GM18868 (cell line): ENCODE measurements around the gene CCDC88A.
"Not testable (repeated sequence)": the region's sequence is repeated elsewhere in the genome, so short reads cannot be mapped to it uniquely, and the experiment has no call there.

Experiments
- ATAC-seq: cut with Tn5 transposase; IDR thresholded peaks from one replicate; pipeline ENCODE4 v1.9.1; 2021; ENCODE audit warnings: mild to moderate bottlenecking, moderate library complexity; ENCODE audit not compliant: unreplicated experiment

CCDC88A gene

DNA sequence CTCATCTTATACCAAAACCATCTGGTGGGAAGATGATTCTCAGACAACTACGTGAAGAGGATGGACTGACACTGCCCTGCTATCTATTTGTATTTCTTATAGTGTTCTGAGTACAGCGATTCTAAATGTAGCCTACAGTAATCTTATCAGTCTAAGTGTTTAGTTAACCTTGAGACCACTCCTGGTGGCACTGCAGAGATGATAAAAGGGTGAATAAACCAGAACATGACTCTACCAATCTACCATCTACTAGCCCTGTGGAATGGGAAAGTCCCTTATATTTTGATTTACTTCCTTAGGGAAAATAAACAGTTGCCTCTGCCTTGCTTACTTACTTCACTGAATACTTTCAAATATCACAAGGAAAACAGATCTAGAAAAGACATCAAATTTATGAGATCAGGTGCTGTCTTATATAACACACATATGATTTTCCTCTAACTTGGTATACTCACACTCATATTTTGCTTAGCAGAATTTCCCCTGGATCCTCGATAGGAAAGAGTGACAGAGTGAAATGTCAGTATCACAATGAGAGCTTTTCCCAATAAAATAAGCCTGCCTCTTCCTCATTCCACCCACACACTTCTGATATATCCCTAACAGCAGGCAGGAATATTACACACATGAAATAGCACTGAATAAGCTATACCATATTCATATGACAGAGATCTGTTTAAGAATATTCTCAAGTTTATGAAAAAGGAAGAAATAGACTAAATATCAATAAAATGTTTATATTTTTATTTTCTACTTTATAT, 92.0 kb downstream of the CCDC88A start:
- no peak for ATAC-seq

DNA sequence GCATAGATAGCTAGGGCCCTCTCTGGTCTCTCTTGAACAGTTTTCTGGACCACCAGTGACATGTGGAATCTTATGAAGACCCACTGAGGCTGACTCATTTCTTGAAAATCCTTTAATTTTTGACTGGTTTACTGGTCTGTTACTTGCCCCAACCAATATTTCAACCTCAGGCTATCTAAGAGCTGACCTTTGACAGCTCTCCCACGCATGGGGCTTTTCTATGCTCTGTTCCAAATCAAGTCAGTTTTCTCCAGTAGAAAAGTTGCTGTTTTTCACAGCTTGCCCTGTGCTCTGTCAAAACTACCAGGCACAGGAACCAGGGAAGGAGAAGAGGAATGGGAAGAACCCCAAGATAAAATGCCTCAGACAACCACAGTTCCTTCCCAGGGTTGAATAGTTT, 104.7 kb downstream of the CCDC88A start:
- no peak for ATAC-seq

DNA sequence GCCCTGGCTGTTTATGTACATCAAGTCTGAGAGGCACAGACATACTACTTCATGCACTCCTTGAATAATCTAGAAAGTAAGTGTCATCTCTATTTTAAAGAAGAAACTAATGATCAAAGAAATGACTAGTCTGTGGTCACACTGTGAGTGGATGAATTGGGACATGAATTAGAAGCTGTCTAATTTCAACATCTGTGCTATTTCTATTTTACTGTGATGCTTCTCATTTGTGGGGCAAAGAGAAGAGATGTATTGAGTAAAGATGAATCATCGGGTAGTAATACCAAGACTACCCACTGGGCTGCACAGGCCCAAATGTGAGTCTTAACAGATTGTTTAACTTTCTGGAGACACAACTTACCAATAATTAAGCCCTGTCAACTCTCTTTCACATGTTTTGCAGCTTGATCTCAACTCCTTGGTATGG, 108.2 kb downstream of the CCDC88A start:
- peak; percentile 97 for ATAC-seq

DNA sequence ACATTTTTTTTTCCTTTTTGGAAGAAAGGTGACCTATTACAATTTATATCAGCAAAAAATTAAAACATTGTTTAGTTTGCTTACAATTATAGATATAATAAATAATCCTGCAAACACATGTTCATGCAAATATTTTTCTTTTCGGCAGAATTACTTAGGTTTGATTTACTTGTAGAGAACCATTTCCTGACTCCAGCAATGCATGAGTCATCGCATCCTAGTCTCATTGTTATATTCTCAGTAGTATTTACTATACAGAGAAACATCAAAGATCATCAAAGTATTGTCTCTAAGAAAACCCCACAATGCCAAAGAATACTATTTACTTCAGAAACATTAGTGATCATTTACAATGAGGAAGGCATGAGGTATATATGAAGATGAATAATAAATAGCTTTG, 110.2 kb downstream of the CCDC88A start:
- no peak for ATAC-seq

DNA sequence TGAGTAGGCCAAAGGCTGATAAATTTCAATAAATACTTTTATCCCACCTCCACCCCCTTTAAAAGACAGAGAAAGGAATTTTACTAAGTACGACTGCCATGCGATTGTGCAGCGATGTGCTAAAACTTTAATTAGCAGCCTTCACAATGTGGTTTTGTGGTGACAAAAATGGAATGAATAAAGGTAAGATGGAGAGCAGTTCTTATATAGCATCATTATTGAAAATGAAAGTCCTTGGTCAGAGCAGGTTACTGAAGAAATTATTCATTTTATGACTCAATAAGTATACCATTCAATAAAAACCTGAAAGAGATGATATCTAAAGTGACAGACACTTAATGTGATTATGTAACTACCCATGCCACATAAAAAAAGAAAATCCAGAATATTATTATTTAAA, 117.4 kb downstream of the CCDC88A start:
- peak; percentile 84 for ATAC-seq

DNA sequence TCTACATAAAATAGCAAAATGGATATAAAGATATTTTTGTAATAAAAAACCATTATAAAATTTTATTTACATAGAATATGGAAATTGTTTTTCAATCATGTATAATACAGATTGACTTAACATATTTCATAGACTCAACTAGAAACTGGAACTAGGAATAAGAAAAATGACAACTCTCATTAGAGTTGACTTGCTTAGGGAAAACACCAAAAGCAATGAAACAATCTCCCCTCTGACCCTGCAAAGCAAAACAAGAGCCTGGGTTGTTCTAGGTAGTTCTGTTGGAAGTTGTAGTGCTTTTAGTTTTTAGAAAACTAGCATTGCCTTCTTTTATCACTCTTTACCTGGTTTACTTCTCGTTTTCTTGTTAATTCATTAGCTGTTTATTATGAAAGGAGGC, 118.4 kb downstream of the CCDC88A start:
- peak; percentile 70 for ATAC-seq

DNA sequence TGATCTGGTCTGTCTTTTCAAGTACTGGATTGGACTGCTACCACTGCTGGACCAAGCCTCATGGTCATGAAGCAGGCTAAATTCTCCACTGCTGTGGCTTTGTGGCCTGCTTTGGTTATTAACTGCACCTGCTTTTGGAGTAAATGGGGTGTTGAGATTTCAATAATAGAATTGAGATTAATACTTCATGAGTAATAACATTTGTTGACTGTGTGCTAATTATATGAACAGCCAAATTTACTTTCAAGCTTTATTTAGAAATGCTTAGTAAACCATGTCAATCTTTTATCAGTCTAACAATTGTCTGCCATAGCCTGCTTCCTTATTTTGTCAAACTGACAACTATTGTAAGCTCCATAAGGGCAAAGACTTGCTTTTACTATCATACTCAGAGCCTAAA, 123.3 kb downstream of the CCDC88A start:
- peak; percentile 61 for ATAC-seq

DNA sequence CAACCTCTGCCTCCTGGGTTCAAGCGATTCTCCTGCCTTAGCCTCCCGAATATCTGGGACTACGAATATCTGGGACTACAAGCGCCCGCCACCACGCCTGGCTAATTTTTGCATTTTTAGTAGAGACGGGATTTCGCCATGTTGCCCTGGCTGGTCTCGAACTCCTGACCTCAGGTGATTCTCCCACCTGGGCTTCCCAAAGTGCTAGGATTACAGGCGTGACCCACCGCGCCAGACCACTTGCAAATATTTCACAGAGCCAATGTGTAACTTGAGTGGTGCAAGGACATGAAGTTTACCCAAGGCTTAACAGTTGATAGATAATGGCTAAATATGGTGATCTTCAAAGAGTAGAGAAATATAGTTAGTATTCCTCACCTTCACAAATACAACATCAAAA, 136.6 kb downstream of the CCDC88A start:
- ATAC-seq, result no peak

DNA sequence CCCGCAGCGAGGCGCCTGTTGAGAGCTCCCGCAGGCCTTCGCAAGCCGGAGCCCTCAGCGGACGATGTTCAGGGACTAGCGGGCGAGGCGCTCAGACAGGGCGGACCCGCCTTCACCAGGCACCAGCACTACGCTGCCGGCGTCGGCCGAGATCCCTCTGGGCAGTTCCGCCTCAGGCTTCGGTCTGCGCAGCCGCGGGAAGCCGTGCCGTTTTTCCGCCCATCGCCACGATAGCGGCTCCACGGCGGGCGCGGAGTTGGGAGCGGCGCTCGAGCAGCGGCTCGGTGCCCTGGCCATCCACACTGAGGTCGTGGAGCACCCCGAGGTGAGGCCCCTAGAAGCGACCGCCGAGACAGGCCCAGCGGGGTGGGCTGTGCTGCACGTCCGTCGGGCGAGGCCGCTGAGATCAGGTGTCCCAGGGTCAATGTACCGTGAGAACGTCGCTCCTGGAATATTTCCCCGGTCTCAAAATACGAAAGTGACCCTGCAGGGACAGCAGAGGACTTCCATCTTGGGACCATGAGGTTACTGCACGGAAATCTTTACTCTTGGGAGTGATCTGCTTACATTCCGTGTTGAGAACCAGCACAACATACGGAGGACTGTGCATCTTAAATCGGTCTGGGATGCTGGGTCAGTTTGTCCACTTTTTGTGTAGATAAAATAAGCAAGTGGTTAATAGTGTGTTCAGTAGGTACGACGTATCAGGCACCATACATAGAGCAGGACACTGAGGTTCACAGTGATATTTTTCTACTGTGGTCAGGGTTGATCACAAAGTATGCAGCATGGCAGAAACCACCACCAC, 137.3 kb downstream of the CCDC88A start:
- peak; percentile 99 for ATAC-seq

DNA sequence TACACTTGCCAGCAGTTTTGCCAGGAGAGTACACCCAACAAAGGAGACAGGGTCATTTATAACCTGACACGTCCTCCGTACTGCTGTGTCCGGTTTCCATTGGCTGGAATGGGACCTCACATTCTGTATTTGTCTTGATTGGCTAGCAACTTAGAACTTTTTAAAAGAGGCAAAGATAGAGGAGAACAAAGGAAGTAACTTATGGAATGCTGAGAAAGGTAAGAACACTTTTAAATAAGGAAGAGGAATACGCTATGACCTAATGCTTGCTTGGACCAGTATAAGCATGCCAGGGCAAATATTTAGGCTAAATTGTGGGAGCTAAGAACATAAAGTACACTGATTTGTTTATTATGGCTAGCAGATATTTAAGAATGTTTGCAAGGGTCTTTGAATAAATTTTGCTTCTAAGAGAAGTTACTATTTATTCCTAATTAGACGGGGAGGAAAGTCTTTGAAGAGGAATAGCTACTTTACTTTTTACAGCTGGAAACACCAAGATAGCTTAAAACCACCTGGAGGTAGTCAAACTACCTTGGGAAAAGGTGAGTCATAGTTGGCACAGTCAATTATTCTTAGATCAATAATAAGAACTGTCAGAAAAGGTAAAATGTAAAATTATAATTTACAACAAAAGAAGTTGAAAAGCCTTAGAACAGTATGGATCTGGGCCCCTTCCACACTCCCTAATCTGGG, 138.7 kb downstream of the CCDC88A start:
- not testable (repeated sequence) for ATAC-seq

DNA sequence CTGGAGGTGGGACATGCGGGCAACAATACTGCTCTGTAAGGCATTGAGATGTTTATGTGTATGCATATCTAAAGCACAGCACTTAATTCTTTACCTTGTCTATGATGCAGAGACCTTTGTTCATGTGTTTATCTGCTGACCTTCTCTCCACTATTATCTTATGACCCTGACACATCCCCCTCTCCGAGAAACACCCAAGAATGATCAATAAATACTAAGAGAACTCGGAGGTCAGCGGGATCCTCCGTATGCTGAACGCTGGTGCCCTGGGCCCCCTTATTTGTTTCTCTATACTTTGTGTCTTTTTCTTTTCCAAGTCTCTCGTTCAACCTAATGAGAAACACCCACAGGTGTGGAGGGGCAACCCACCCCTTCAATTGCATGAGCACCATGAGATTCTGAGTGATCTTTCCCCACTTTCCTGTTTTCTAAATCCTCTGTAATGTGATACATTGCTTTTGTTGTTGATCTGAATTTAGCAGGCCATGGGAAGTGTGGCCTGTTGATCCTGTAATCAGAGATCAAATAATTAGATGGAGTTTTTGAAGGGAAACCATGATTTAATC, 139.7 kb downstream of the CCDC88A start:
- ATAC-seq, result not testable (repeated sequence)

DNA sequence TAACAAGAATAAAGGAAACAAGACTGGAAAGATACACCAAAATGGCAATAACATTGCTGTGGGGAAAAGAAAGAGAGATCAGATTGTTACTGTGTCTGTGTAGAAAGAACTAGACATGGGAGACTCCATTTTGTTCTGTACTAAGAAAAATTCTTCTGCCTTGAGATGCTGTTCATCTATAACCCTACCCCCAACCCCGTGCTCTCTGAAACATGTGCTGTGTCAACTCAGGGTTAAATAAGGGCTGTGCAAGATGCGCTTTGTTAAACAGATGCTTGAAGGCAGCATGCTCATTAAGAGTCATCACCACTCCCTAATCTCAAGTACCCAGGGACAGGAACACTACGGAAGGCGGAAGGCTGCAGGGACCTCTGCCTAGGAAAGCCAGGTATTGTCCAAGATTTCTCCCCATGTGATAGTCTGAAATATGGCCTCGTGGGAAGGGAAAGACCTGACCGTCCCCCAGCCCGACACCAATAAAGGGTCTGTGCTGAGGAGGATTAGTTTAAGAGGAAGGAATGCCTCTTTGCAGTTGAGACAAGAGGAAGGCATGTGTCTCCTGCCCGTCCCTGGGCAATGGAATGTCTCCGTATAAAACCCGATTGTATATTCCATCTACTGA, 140.3 kb downstream of the CCDC88A start:
- not testable (repeated sequence) for ATAC-seq

DNA sequence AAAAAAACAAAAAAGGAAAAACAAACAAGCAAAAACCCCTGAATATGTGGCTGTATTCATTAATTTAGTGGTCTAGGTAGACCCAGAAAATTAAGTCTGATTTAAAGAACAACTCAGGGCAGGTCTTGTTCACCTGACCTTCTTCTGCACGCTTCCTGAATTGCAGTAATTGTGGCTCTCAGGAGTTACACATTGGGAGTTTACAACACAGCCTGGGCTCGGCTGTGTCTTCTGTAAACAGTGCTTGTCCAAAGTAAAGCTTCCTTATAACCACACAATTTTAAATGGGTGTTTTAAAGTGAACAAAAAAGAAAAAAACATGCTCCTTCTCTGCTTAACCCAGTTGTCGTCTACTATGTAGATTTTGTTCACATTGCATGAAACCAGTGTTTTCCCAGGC, 142.3 kb downstream of the CCDC88A start:
- ATAC-seq, result no peak

DNA sequence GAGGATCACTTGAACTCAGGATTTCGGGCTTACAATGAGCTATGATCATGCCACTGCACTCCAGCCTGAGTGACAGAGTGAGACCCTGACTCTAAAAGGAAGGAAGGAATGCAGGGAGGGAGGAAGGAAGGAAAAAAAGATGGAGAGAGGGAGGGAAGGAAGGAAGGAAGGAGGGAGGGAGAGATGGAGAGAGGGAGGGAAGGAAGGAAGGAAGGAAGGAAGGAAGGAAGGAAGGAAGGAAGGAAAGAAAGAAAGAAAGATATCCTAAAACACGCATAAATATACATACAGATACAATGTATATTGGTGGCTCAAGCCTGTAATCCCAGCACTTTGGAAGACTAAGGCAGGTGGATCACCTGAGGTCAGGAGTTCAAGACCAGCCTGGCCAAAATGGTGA, 145.3 kb downstream of the CCDC88A start:
- ATAC-seq, result not testable (repeated sequence)

DNA sequence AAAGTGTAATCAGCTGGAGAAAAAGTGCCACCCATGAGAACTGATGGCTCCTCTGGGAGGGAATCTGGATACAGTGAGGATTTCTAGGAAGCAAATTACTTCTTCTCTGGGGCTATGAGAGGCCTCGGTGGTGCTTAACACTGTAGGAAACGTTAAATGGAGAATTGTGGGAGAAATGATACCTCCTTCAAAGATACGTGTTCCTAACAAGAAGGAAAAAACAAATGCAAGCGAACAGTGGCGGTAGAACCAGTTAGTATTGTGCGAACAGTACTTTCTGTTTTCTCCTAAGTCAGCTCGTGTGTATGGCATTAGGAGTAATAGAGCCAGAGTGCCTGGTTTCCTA, 150.0 kb downstream of the CCDC88A start:
- no peak for ATAC-seq

DNA sequence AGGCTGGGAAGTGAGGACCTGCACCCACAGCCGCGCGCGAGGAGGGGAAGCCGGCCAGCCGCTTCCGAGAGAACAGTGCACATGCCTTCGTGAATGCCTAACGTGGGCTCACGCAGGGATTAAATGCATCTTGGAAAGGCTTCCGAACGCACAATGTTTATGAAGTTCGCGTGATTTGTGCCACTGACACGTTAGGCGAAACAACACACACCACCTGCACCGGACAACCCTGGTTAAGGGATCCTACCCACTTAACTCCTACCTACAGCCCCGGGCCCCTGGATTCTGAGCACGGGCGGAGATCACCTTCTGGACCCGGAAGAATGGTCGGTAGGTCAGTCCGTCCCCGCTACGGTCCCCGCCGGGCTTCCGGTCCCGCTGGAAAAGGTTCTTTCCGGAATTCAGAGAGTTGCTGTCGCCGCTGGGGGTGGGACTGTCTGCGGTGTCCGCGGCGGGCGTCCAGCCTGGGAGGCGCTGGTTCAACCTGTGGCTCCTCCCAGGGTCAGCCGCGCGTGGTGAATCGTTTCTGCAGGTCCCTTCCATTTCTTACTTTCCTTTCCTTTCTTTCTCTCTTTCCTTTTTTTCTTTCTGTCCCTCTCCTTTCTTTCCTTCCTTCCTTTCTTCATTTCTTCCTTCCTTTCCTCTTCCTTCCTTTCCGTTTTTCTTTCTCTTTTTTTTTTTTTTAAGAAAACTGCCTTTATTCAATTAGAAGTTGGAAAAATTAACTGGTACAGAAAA, 150.6 kb downstream of the CCDC88A start, which contains the start of gene MTIF2:
Gene MTIF2, minus strand, starts transcription at position 325 of the 738 bp plus-strand sequence. CDS start 5,373 bp downstream, outside the sequence.
- ATAC-seq, result peak; percentile 97

DNA sequence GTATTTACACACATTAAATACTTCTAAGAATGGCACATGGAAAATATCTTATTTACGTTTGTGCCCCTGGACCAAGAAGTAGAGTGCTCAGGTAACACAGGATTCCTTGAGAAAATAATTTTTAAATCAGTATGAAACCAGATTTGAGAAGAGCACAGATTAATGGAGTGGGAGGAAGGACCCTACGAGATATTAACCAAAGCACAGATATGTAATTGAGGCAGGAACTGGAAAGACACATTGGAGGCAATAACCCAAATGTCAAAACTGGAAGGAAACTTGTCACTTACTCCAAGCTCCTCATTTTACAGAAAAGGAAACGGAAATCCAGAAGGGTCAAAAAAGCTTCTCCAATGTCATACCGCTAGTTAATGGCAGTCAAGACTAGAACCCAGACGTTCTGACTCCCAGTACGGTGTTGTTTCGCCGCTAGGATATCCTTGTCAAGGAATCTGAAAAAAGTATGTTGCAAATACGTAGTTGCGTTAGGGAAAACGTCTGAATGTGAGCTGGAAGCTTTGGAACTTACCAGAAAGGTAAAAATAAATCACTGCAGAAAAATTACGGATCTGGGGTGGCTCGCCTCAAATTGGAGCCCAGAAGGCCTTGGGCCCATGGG, 151.3 kb downstream of the CCDC88A start:
- no peak for ATAC-seq

DNA sequence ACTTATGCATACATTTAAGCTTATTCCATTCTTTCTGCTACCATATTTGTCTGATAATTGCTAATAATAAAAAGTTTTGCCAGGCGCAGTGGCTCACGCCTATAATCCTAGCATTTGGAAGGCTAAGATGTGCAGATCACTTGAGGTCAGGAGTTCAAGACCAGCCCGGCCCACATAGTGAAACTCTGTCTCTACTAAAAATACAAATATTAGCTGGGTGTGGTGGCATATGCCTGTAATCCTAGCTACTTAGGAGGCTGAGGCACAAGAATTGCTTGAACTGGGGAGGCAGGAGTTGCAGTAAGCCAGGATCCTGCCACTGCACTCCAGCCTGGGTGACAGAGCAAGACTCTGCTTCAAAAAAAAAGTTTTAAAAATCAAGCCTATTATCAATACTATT, 160.1 kb downstream of the CCDC88A start:
- not testable (repeated sequence) for ATAC-seq

DNA sequence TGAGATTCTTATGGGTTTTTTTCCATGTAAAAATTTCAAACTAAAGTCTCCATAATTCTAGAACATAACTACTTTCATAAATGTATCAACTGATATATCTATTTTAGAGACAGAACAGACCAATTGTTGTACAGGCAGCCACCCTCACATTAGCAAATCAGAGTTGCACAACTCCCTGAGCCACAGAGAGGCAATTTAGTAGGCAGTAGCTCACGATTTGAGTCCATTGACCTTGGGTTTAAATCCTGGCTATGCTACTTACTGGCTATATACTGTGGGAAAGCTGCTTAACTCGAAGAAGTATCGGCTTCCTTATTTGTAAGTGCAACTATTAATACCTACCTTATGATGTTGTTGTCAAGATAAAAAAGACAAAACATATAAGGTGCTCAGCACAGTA, 166.8 kb downstream of the CCDC88A start:
- no peak for ATAC-seq

DNA sequence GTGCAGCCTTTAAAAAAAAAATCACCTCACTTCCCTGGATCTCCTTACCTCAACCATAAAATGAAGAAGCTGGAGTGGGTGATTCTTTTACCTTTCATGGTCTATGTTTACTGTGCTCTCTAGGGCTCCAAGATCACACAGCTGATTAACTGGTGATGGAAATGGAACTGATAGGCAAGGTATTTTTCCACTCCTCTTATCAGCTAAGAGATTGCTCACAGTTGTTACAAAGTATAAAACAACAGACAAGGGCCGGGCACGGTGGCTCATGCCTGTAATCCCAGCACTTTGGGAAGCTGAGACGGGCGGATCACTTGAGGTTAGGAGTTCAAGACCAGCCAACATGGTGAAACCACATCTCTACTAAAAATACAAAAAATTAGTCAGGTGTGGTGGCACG, 172.6 kb downstream of the CCDC88A start:
- ATAC-seq, result no peak
